Body of pancreas (tissue), 4 donors: Measurements from ENCODE around the gene COMMD9. TPM values are rescaled to one million over a fixed set of nuclear protein-coding genes. Genes with fewer than 3 reads are reported as not detected.

Experiments
- ATAC-seq: fragments of 150-250 bp; one replicate; pipeline ENCODE4 v1.9.1; 2016
- DNase-seq, 4 donors: peaks; one replicate each; pipeline ENCODE4 v3.0.0-alpha.2; 2019
- H3K27ac ChIP-seq, 4 donors: fragments of 200-600 bp; sonication (generic); 1 replicate in 3 of 4; 2 replicates in 1 of 4; pipeline versions ENCODE4 v1.5.1 to v1.6.1; 2016 to 2019; ENCODE audit warnings: mild to moderate bottlenecking in 1 of 4, mixed read lengths in 1 of 4, moderate library complexity in 1 of 4
- H3K27me3 ChIP-seq, 2 donors: fragments of 200-600 bp; sonication (generic); one replicate each; pipeline ENCODE4 v1.6.0; 2016; ENCODE audit warnings: mild to moderate bottlenecking in 1 of 2
- H3K36me3 ChIP-seq, 2 donors: fragments of 200-600 bp; sonication (generic); replicated peaks in 1 of 2; 2 replicates each; pipeline ENCODE4 v1.5.1; 2016; ENCODE audit warnings: low read depth in 2 of 2; ENCODE audit not compliant: insufficient read depth in 1 of 2
- H3K4me1 ChIP-seq: fragments of 200-600 bp; sonication (generic); one replicate; pipeline ENCODE4 v1.6.0; 2016
- H3K4me3 ChIP-seq, 2 donors: fragments of 200-600 bp; sonication (generic); 1 replicate in 1 of 2; 2 replicates in 1 of 2; pipeline ENCODE4 v1.5.1; 2016 to 2019
- H3K9me3 ChIP-seq, 3 donors: fragments of 200-600 bp; sonication (generic); 1 replicate in 2 of 3; 2 replicates in 1 of 3; pipeline ENCODE4 v1.5.1; 2016
- CTCF ChIP-seq, 7 experiments: fragments of 450-650 bp in 4 of 7; fragments of 200-600 bp in 3 of 7; sonication (generic) in 3 of 7; IDR thresholded peaks; one replicate each; pipeline ENCODE4 v1.5.1; 2016 to 2019; ENCODE audit warnings: antibody characterized with exemption in 7 of 7
- POLR2A ChIP-seq, 3 donors: fragments of 450-650 bp; IDR thresholded peaks; one replicate each; pipeline ENCODE4 v1.6.1; 2016; ENCODE audit warnings: antibody characterized with exemption in 3 of 3, mild to moderate bottlenecking in 2 of 3
- WGBS, 2 donors: methylation state at CpG; one replicate each; pipeline ENCODE4 v1.1.5; 2017; 5-methylcytosine and 5-hydroxymethylcytosine counted together
- intact Hi-C: fragments of 100-400 bp; cut with DNase I; formaldehyde crosslinking; loops from one replicate; pipeline ENCODE4 v1.15.1; 2023
- total RNA-seq, 2 donors: library from RNA; depleted of rRNA; stranded (reverse); fragments of >200 nt; gene quantifications; one replicate each; pipeline ENCODE4 v1.1.0, GENCODE V29; 2016

The COMMD9 gene
- total RNA-seq, 2 donors from 2014 or later = 26.4 to 28.5 TPM

- no peaks in the 10 kb centered on the region for H3K27me3 ChIP-seq
- 22 to 23% methylated on average over 4 of the region's 4 CpGs for WGBS, 2 donors
- H3K4me1 ChIP-seq = peaks cover 18% of the 10 kb centered on the region
- TF ChIP-seq POLR2A (IDR thresholded peaks at IDR 0.05) (no peak), CTCF (IDR thresholded peaks at IDR 0.05) (peak in 5 of 7 experiments; percentile 29 to 61 (median 52))
- H3K9me3 ChIP-seq = no peaks in the 10 kb centered on the region
- H3K4me3 ChIP-seq = no peak overlapping the region
- H3K27ac ChIP-seq = no peak overlapping the region
- DNase-seq (no peak), ATAC-seq (no peak)
- H3K36me3 ChIP-seq = no peaks in the 10 kb centered on the region
- intact Hi-C loops = loop anchor here (10.0 kb wide), 1 partner anchor 172 kb away; no protein-coding TSS in a partner anchor
These were observed 3.1 kb upstream of the COMMD9 start for GRCh38 chr11:36292311-36292722.

GRCh38 chr11:36288442-36289225, 590 bp downstream of the COMMD9 start:
- ATAC-seq (no peak), DNase-seq (no peak)
- 21 to 26% methylated on average over 31 of the region's 31 CpGs for WGBS, 2 donors
- TF ChIP-seq POLR2A (IDR thresholded peaks at IDR 0.05) (no peak), CTCF (IDR thresholded peaks at IDR 0.05) (no peak)
- Histone ChIP-seq H3K4me3 (peak overlapping the region; percentile 59 to 84), H3K27ac (peak overlapping the region in 3 of 4 donors; percentile 38 to 77 (median 64)), H3K4me1 (peaks cover 18% of the 10 kb centered on the region), H3K9me3 (no peaks in the 10 kb centered on the region), H3K27me3 (no peaks in the 10 kb centered on the region), H3K36me3 (no peaks in the 10 kb centered on the region)
- intact Hi-C loops = no loop called here

GRCh38 chr11:36282926-36283325, 6.3 kb downstream of the COMMD9 start:
- Histone ChIP-seq H3K27me3 (no peaks in the 10 kb centered on the region), H3K9me3 (no peaks in the 10 kb centered on the region), H3K27ac (no peak overlapping the region), H3K4me3 (no peak overlapping the region), H3K4me1 (peaks cover 4% of the 10 kb centered on the region), H3K36me3 (peaks cover 0 to 2% of the 10 kb centered on the region in 2 donors)
- 68 to 90% methylated on average over 1 of the region's 1 CpG for WGBS, 2 donors
- TF ChIP-seq POLR2A (IDR thresholded peaks at IDR 0.05) = no peak
- DNase-seq = no peak
- intact Hi-C loops = no loop called here
- no peak for ATAC-seq

GRCh38 chr11:36281850-36282249, 7.4 kb downstream of the COMMD9 start:
- TF ChIP-seq CTCF (IDR thresholded peaks at IDR 0.05) (no peak), POLR2A (IDR thresholded peaks at IDR 0.05) (no peak)
- Histone ChIP-seq H3K4me3 (no peak overlapping the region), H3K27me3 (no peaks in the 10 kb centered on the region), H3K4me1 (no peaks in the 10 kb centered on the region), H3K36me3 (peaks cover 0 to 2% of the 10 kb centered on the region in 2 donors), H3K27ac (no peak overlapping the region), H3K9me3 (no peaks in the 10 kb centered on the region)
- DNase-seq (no peak), ATAC-seq (no peak)
- WGBS, 2 donors = 66 to 76% methylated on average over 4 of the region's 4 CpGs
- intact Hi-C loops = no loop called here

- TF ChIP-seq POLR2A (IDR thresholded peaks at IDR 0.05) (no peak), CTCF (IDR thresholded peaks at IDR 0.05) (no peak)
- Histone ChIP-seq H3K27me3 (no peaks in the 10 kb centered on the region), H3K4me3 (no peak overlapping the region), H3K27ac (no peak overlapping the region), H3K36me3 (peaks cover 0 to 4% of the 10 kb centered on the region in 2 donors), H3K9me3 (no peaks in the 10 kb centered on the region), H3K4me1 (no peaks in the 10 kb centered on the region)
- DNase-seq (no peak), ATAC-seq (no peak)
- intact Hi-C loops = no loop called here
- WGBS, 2 donors = 55 to 58% methylated on average over 1 of the region's 1 CpG
These were observed 8.7 kb downstream of the COMMD9 start for GRCh38 chr11:36280531-36280930.
